RPMI7951 (cell line): ENCODE data around the gene HERPUD1. TPM values are rescaled to one million over a fixed set of nuclear protein-coding genes. Genes with fewer than 3 reads are reported as not detected.
"Not testable (repeated sequence)": the region's sequence is repeated elsewhere in the genome, so short reads cannot be mapped to it uniquely, and the experiment has no call there.

ENCODE experiments used
- DNase-seq: peaks from one replicate; pipeline ENCODE4 v3.0.0-alpha.2; 2012; ENCODE audit warnings: low read depth
- total RNA-seq: library from RNA; depleted of rRNA; stranded (reverse); fragments of >200 nt; shearing (Covaris generic); gene quantifications from 2 replicates; pipeline ENCODE4 v1.2.3, GENCODE V29; 2014

Gene HERPUD1
- total RNA-seq, 1 experiment from 2014 or later: 98.9 TPM

GRCh38 chr16:56956076-56956475 lies 24.1 kb downstream of the HERPUD1 start:
- no peak for DNase-seq

- DNase-seq: no peak
Measured at GRCh38 chr16:56956756-56957155, 24.8 kb downstream of the HERPUD1 start.

GRCh38 chr16:56960681-56961281 lies 28.8 kb downstream of the HERPUD1 start:
- peak; percentile 89 for DNase-seq

GRCh38 chr16:56961386-56961785 lies 29.4 kb downstream of the HERPUD1 start:
- no peak for DNase-seq

GRCh38 chr16:56961851-56962281 lies 29.9 kb downstream of the HERPUD1 start, which contains the start of gene CETP:
TSS of gene CETP (plus strand) at chr16:56961950. CDS start at chr16:56961980, 30 bp downstream.
- peak; percentile 26 for DNase-seq

GRCh38 chr16:56964243-56965148 lies 32.6 kb downstream of the HERPUD1 start:
- peak; percentile 90 for DNase-seq

- peak; percentile 51 for DNase-seq
Measured at GRCh38 chr16:56965149-56966092, 33.5 kb downstream of the HERPUD1 start.

GRCh38 chr16:56966093-56966475 lies 34.1 kb downstream of the HERPUD1 start:
- DNase-seq: peak; percentile 41

GRCh38 chr16:56967733-56968132 lies 35.8 kb downstream of the HERPUD1 start:
- DNase-seq: peak; percentile 40

- DNase-seq: no peak
Measured at GRCh38 chr16:56969769-56970168, 37.8 kb downstream of the HERPUD1 start.

- DNase-seq: peak; percentile 57
Measured at GRCh38 chr16:56970934-56971767, 39.2 kb downstream of the HERPUD1 start.

- DNase-seq: no peak
Measured at GRCh38 chr16:56971768-56972043, 39.8 kb downstream of the HERPUD1 start.

- DNase-seq: no peak
Measured at GRCh38 chr16:56972403-56973293, 40.7 kb downstream of the HERPUD1 start.

- no peak for DNase-seq
Measured at GRCh38 chr16:56973294-56973689, 41.4 kb downstream of the HERPUD1 start.

GRCh38 chr16:56973899-56974298 lies 42.0 kb downstream of the HERPUD1 start:
- DNase-seq: not testable (repeated sequence)

GRCh38 chr16:56974549-56975300 lies 42.8 kb downstream of the HERPUD1 start:
- no peak for DNase-seq

GRCh38 chr16:56975714-56976113 lies 43.8 kb downstream of the HERPUD1 start:
- no peak for DNase-seq

- no peak for DNase-seq
Measured at GRCh38 chr16:56977216-56977615, 45.3 kb downstream of the HERPUD1 start.

GRCh38 chr16:56977823-56978430 lies 46.0 kb downstream of the HERPUD1 start:
- no peak for DNase-seq
